Measurements from ENCODE around the gene NPC2. TPM values are rescaled to one million over a fixed set of nuclear protein-coding genes. Genes with fewer than 3 reads are reported as not detected.

NPC2 gene
- total RNA-seq, 1 experiment from 2014 or later = 137 TPM

GRCh38 chr14:74507840-74508239 is 14.7 kb upstream of the NPC2 start:
- H3K9me3 Mint-ChIP-seq = no peaks in the 10 kb centered on the region
- Histone ChIP-seq H4K91ac (ENCODE audit: insufficient read length, low read depth, low read length) (no peak overlapping the region), H3T11ph (ENCODE audit: low read length) (no peak overlapping the region), H2BK20ac (ENCODE audit: low read depth, low read length, poor library complexity, severe bottlenecking) (no peak overlapping the region), H3K79me1 (ENCODE audit: insufficient read depth, low read depth, low read length, poor library complexity, severe bottlenecking) (no peaks in the 10 kb centered on the region), H3K27me3 (ENCODE audit: insufficient read depth, low read length) (no peaks in the 10 kb centered on the region), H2BK120ac (ENCODE audit: low read depth, low read length, poor library complexity, severe bottlenecking) (no peak overlapping the region), H4K5ac (ENCODE audit: insufficient read length, low read depth, low read length) (no peak overlapping the region), H3K9ac (ENCODE audit: extremely low read depth, insufficient read length, low read length) (no peak overlapping the region), H3K23ac (ENCODE audit: insufficient read length, low read depth, low read length) (no peak overlapping the region), H3K9me3 (ENCODE audit: control insufficient read depth, low read depth, low read length) (no peaks in the 10 kb centered on the region), H3K27ac (ENCODE audit: insufficient read length, low read depth, low read length) (no peak overlapping the region), H3K79me2 (ENCODE audit: insufficient read depth, low read length) (no peaks in the 10 kb centered on the region), H4K20me1 (ENCODE audit: control insufficient read depth, insufficient read depth, insufficient read length) (no peaks in the 10 kb centered on the region), H3K18ac (ENCODE audit: insufficient read length, low read depth, low read length) (no peak overlapping the region), H2BK12ac (ENCODE audit: insufficient read length, low read depth, low read length) (no peak overlapping the region), H3K56ac (ENCODE audit: insufficient read length, low read depth, low read length) (no peak overlapping the region), H3K4me1 (ENCODE audit: insufficient read depth, low read length) (peaks cover 5% of the 10 kb centered on the region; the same call in 1 of the 2 replicates), H3K23me2 (ENCODE audit: insufficient read length, low read depth, low read length, poor library complexity, severe bottlenecking) (no peaks in the 10 kb centered on the region), H3K4me2 (ENCODE audit: insufficient read depth, insufficient read length, low read length) (no peak overlapping the region), H2AFZ (ENCODE audit: low read length) (no peak overlapping the region), H2BK5ac (ENCODE audit: insufficient read length, low read length) (no peak overlapping the region), H3K4ac (ENCODE audit: low read depth, low read length) (no peak overlapping the region), H3K14ac (ENCODE audit: insufficient read depth, low read length) (no peak overlapping the region), H2AK5ac (ENCODE audit: insufficient read length, low read length) (no peak overlapping the region), H2BK15ac (ENCODE audit: low read depth, low read length) (no peak overlapping the region), H4K8ac (replicated peaks; ENCODE audit: insufficient read length, low read depth, low read length) (no peak overlapping the region)
- H3K27ac Mint-ChIP-seq = no peak overlapping the region
- H3K36me3 Mint-ChIP-seq (ENCODE audit: insufficient read depth in 1 of 3, low read depth in 3 of 3) = no peaks in the 10 kb centered on the region
- peaks cover 20% of the 10 kb centered on the region for H3K27me3 Mint-ChIP-seq (ENCODE audit: low read depth)
- peaks cover 29 to 33% of the 10 kb centered on the region in 2 experiments for H3K4me1 Mint-ChIP-seq
- no peak overlapping the region for H3K4me3 Mint-ChIP-seq
- no CpG with 5 or more reads among the region's 5 CpGs for WGBS (ENCODE audit: extremely low coverage, insufficient read length, low lambda C conversion rate)
- TF ChIP-seq CTCF (conservative IDR thresholded peaks at IDR 0.05) = no peak
- DNase-seq = no peak
